ENCODE measurements around the gene SPRTN. TPM values are rescaled to one million over a fixed set of nuclear protein-coding genes. Genes with fewer than 3 reads are reported as not detected.

The SPRTN gene
- total and polyA plus RNA-seq, 2 of the 8 experiments (the other 6 are each of a cell fraction or from before 2014, with no cell fraction given): 6.6 to 15.1 TPM

GRCh38 chr1:231347961-231348360 lies 9.9 kb downstream of the SPRTN start:
- Histone ChIP-seq H2BK5ac (ENCODE audit: low read depth, low read length) (no peak overlapping the region), H3K79me2 (ENCODE audit: control insufficient read depth in 1 of 2, insufficient read depth in 2 of 2, low read length in 2 of 2) (peaks cover 0 to 2% of the 10 kb centered on the region in 2 experiments; a peak in 1 of 4 replicates), H3K4me2 (ENCODE audit: insufficient read depth in 1 of 2, low read depth in 2 of 2, low read length in 2 of 2) (no peak overlapping the region), H3K4me3 (ENCODE audit: extremely low read depth in 1 of 4, insufficient read depth in 2 of 4, low read depth in 3 of 4, low read length in 4 of 4) (no peak overlapping the region), H3K36me3 (ENCODE audit: control insufficient read depth in 2 of 4, insufficient read depth in 4 of 4, low read length in 3 of 4) (peaks cover 4 to 44% (median 15%) of the 10 kb centered on the region in 4 experiments; a peak in 7 of 8 replicates), H3K27me3 (replicated peaks in 1 of 4; ENCODE audit: control insufficient read depth in 3 of 4, extremely low read depth in 1 of 4, insufficient read depth in 3 of 4, low read length in 3 of 4) (no peaks in the 10 kb centered on the region), H4K8ac (ENCODE audit: extremely low read depth, insufficient read depth, low read length) (no peak overlapping the region), H3K27ac (ENCODE audit: low read depth, low read length) (no peak overlapping the region), H3K4ac (replicated peaks; ENCODE audit: insufficient read length, low read depth, low read length) (no peak overlapping the region), H3K18ac (ENCODE audit: extremely low read depth, low read length) (no peak overlapping the region), H2BK15ac (ENCODE audit: low read length) (no peak overlapping the region), H3K23me2 (ENCODE audit: low read depth, low read length) (no peaks in the 10 kb centered on the region), H2AK5ac (ENCODE audit: low read depth, low read length) (no peak overlapping the region), H2BK20ac (ENCODE audit: low read length) (no peak overlapping the region), H3K9me3 (ENCODE audit: insufficient read depth in 2 of 2, low read depth in 1 of 2, low read length in 1 of 2) (no peaks in the 10 kb centered on the region), H2BK120ac (replicated peaks; ENCODE audit: low read depth, low read length) (no peak overlapping the region), H4K5ac (ENCODE audit: insufficient read length, low read depth, low read length) (no peak overlapping the region), H3K79me1 (ENCODE audit: low read depth, low read length) (0 out of 2 replicates have a peak, but pooled peaks cover 3% of the 10 kb centered on the region), H3K14ac (ENCODE audit: insufficient read length) (no peak overlapping the region), H3K9ac (replicated peaks in 1 of 4; ENCODE audit: extremely low read depth in 1 of 4, low read depth in 3 of 4, low read length in 3 of 4) (no peak overlapping the region), H2BK12ac (ENCODE audit: low read depth, low read length) (no peak overlapping the region), H3K23ac (ENCODE audit: insufficient read length) (no peak overlapping the region), H4K20me1 (replicated peaks in 1 of 2; ENCODE audit: control insufficient read depth in 1 of 2, insufficient read depth in 2 of 2, low read length in 2 of 2) (peaks cover 0 to 2% of the 10 kb centered on the region in 2 experiments), H3K4me1 (replicated peaks in 1 of 4; ENCODE audit: control insufficient read depth in 3 of 4, insufficient read depth in 4 of 4, low read length in 3 of 4) (no peaks in the 10 kb centered on the region), H2AFZ (ENCODE audit: low read length) (no peak overlapping the region), H4K91ac (replicated peaks; ENCODE audit: insufficient read length, low read length) (no peak overlapping the region), H3K56ac (replicated peaks; ENCODE audit: insufficient read length, low read depth, low read length) (no peak overlapping the region)
- WGBS, 2 experiments (ENCODE audit: extremely low coverage in 1 of 2, insufficient coverage in 1 of 2, insufficient read length in 1 of 2, insufficient replicate concordance in 2 of 2, low coverage in 1 of 2, low lambda C conversion rate in 2 of 2, missing lambda C conversion rate in 1 of 2): 93% methylated on average over 4 of the region's 4 CpGs; no CpG with 5 or more reads in 1 of the 2 experiments
- ChIA-PET CTCF (ENCODE audit: partially characterized antibody) (interaction anchor here (1.4 kb wide), 1 partner anchor 9 kb away, joined by 5 read pairs; no protein-coding TSS in a partner anchor), POLR2A (ENCODE audit: partially characterized antibody) (no interaction called here)
- FAIRE-seq (no peak), DNase-seq (ENCODE audit: low read depth in 1 of 2, low spot score in 2 of 2) (no peak)
- TF ChIP-seq HDAC2 (IDR thresholded peaks at IDR 0.05; ENCODE audit: borderline replicate concordance in 1 of 2, low read depth in 2 of 2, low read length in 2 of 2) (no peak), ZNF274 (IDR thresholded peaks at IDR 0.05; ENCODE audit: borderline replicate concordance, extremely low read depth, low read length) (no peak), RNF2 (IDR thresholded peaks at IDR 0.05; ENCODE audit: borderline replicate concordance, low read depth, low read length, missing control alignments, poor library complexity, severe bottlenecking) (no peak), CBX8 (IDR thresholded peaks at IDR 0.05; ENCODE audit: borderline replicate concordance, low read depth, low read length) (no peak), RAD21 (IDR thresholded peaks at IDR 0.05 in 1 of 2, conservative IDR thresholded peaks at IDR 0.05 in 1 of 2; ENCODE audit: low read depth in 2 of 2, low read length in 2 of 2) (no peak), SP1 (IDR thresholded peaks at IDR 0.05; ENCODE audit: low read depth, low read length) (no peak), SRF (IDR thresholded peaks at IDR 0.05; ENCODE audit: low read depth, low read length) (no peak), TAF1 (IDR thresholded peaks at IDR 0.05; ENCODE audit: low read depth, low read length) (no peak), BACH1 (IDR thresholded peaks at IDR 0.05; ENCODE audit: low read length) (no peak), SIN3A (conservative IDR thresholded peaks at IDR 0.05 in 1 of 2, IDR thresholded peaks at IDR 0.05 in 1 of 2; ENCODE audit: low read depth in 1 of 2, low read length in 2 of 2) (no peak), NANOG (IDR thresholded peaks at IDR 0.05; ENCODE audit: insufficient read depth, low read depth, low read length, poor library complexity, severe bottlenecking) (no peak)
- TF ChIP-seq, protein P1, sequence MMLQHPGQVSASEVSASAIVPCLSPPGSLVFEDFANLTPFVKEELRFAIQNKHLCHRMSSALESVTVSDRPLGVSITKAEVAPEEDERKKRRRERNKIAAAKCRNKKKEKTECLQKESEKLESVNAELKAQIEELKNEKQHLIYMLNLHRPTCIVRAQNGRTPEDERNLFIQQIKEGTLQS (IDR thresholded peaks at IDR 0.05; ENCODE audit: insufficient read depth, low read depth, low read length): no peak
